KBM-7 (cell line): Measurements from ENCODE around the gene CHN2.
"Not testable (repeated sequence)": the region's sequence is repeated elsewhere in the genome, so short reads cannot be mapped to it uniquely, and the experiment has no call there.

ENCODE experiments used
- DNase-seq: peaks from one replicate; pipeline ENCODE4 v3.0.0-alpha.2; 2015
- in situ Hi-C: fragments of 300-500 bp; cut with MboI; formaldehyde crosslinking; loops from 2 replicates; pipeline ENCODE4 v1.14.3; 2020; ENCODE audit warnings: low sequenced_read_pairs, low pct_unique_long_range_greater_than_20kb, mixed read lengths

The CHN2 gene

GRCh38 chr7:29248713-29249382, 54.3 kb downstream of the CHN2 start:
- in situ Hi-C loops, result no loop called here
- DNase-seq, result no peak

- no peak for DNase-seq
- in situ Hi-C loops, result no loop called here
Observed at GRCh38 chr7:29249383-29249750, 54.8 kb downstream of the CHN2 start.

- in situ Hi-C loops, result no loop called here
- DNase-seq, result no peak
Observed at GRCh38 chr7:29249860-29250259, 55.3 kb downstream of the CHN2 start.

- no peak for DNase-seq
- in situ Hi-C loops, result no loop called here
Observed at GRCh38 chr7:29253225-29253624, 58.6 kb downstream of the CHN2 start.

- no peak for DNase-seq
- in situ Hi-C loops, result no loop called here
Observed at GRCh38 chr7:29254591-29254990, 60.0 kb downstream of the CHN2 start.

- DNase-seq, result no peak
- in situ Hi-C loops, result no loop called here
Observed at GRCh38 chr7:29255199-29255878, 60.8 kb downstream of the CHN2 start.

GRCh38 chr7:29255906-29256692, 61.5 kb downstream of the CHN2 start:
- DNase-seq, result no peak
- in situ Hi-C loops, result no loop called here

GRCh38 chr7:29256693-29257002, 62.1 kb downstream of the CHN2 start:
- DNase-seq, result no peak
- in situ Hi-C loops, result no loop called here

GRCh38 chr7:29258951-29259350, 64.4 kb downstream of the CHN2 start:
- no peak for DNase-seq
- in situ Hi-C loops, result no loop called here

- no peak for DNase-seq
- in situ Hi-C loops, result no loop called here
Observed at GRCh38 chr7:29262191-29262917, 67.8 kb downstream of the CHN2 start.

- DNase-seq, in situ Hi-C loops: not testable (repeated sequence)
Observed at GRCh38 chr7:29263601-29264207, 69.1 kb downstream of the CHN2 start.

- in situ Hi-C loops, result no loop called here
- no peak for DNase-seq
Observed at GRCh38 chr7:29265208-29265923, 70.8 kb downstream of the CHN2 start.

- in situ Hi-C loops, result no loop called here
- no peak for DNase-seq
Observed at GRCh38 chr7:29269935-29270334, 75.4 kb downstream of the CHN2 start.

- in situ Hi-C loops, result no loop called here
- no peak for DNase-seq
Observed at GRCh38 chr7:29270594-29271318, 76.2 kb downstream of the CHN2 start.

GRCh38 chr7:29271319-29271658, 76.7 kb downstream of the CHN2 start:
- in situ Hi-C loops, result no loop called here
- DNase-seq, result no peak

GRCh38 chr7:29272057-29272456, 77.5 kb downstream of the CHN2 start:
- in situ Hi-C loops, result no loop called here
- DNase-seq, result no peak

GRCh38 chr7:29274146-29275017, 79.8 kb downstream of the CHN2 start:
- DNase-seq, result no peak
- in situ Hi-C loops, result no loop called here

GRCh38 chr7:29275018-29275318, 80.4 kb downstream of the CHN2 start:
- in situ Hi-C loops, result no loop called here
- DNase-seq, result no peak
